H1 (cell line): Measurements from ENCODE around the gene CDC42EP4. TPM values are rescaled to one million over a fixed set of nuclear protein-coding genes. Genes with fewer than 3 reads are reported as not detected.

Source experiments
- CTCF ChIA-PET: fragments of 300-600 bp; sonication (Branson Sonifier 250); formaldehyde crosslinking; loops from one replicate; lab custom pipeline; 2021; ENCODE audit not compliant: partially characterized antibody; lab: Charles Lee
- POLR2A ChIA-PET: fragments of 300-600 bp; sonication (Branson Sonifier 250); formaldehyde crosslinking; loops from one replicate; lab custom pipeline; 2021; ENCODE audit warnings: inconsistent platforms; ENCODE audit not compliant: partially characterized antibody; lab: Charles Lee
- DNase-seq, 2 experiments: peaks; one replicate each; pipeline versions ENCODE4 v3.0.0 to v3.0.0-alpha.2; 2010 to 2022; ENCODE audit warnings: low spot score in 2 of 2, low read depth in 1 of 2, mixed read lengths in 1 of 2
- FAIRE-seq: peaks from 2 replicates; lab custom pipeline; 2011; peaks lifted over from hg19 to GRCh38; lab: Jason Lieb, UNC
- H2AFZ ChIP-seq: 2 replicates; pipeline ENCODE4 v1.8.1; 2012; ENCODE audit warnings: low read length, inconsistent platforms
- H2AK5ac ChIP-seq: 2 replicates; pipeline ENCODE4 v1.6.1; 2013; ENCODE audit warnings: low read depth, low read length
- H2BK120ac ChIP-seq: replicated peaks from 2 replicates; pipeline ENCODE3; 2013; ENCODE audit warnings: low read depth, low read length, inconsistent platforms
- H2BK12ac ChIP-seq: 2 replicates; pipeline ENCODE4 v1.6.1; 2013; ENCODE audit warnings: low read depth, low read length
- H2BK15ac ChIP-seq: 2 replicates; pipeline ENCODE4 v1.6.1; 2013; ENCODE audit warnings: low read length
- H2BK20ac ChIP-seq: 2 replicates; pipeline ENCODE4 v1.6.1; 2013; ENCODE audit warnings: low read length
- H2BK5ac ChIP-seq: 2 replicates; pipeline ENCODE4 v1.6.1; 2013; ENCODE audit warnings: low read depth, low read length
- H3K14ac ChIP-seq: 2 replicates; pipeline ENCODE4 v1.6.1; 2013; ENCODE audit warnings: inconsistent platforms; ENCODE audit not compliant: insufficient read length
- H3K18ac ChIP-seq: 2 replicates; pipeline ENCODE4 v1.6.1; 2013; ENCODE audit warnings: low read length; ENCODE audit errors: extremely low read depth
- H3K23ac ChIP-seq: 2 replicates; pipeline ENCODE4 v1.6.1; 2013; ENCODE audit warnings: inconsistent platforms; ENCODE audit not compliant: insufficient read length
- H3K23me2 ChIP-seq: 2 replicates; pipeline ENCODE4 v1.6.1; 2013; ENCODE audit warnings: low read depth, low read length
- H3K27ac ChIP-seq: 2 replicates; pipeline ENCODE4 v1.6.1; 2011; ENCODE audit warnings: low read depth, low read length, inconsistent platforms
- H3K27me3 ChIP-seq, 4 experiments: replicated peaks in 1 of 4; 1 replicate in 1 of 4; 2 replicates in 3 of 4; pipeline versions ENCODE4 v1.6.1 to v1.8.1; 2011 to 2013; ENCODE audit warnings: low read length in 3 of 4, mild to moderate bottlenecking in 3 of 4, inconsistent platforms in 2 of 4, mixed read lengths in 2 of 4, moderate library complexity in 1 of 4; ENCODE audit not compliant: control insufficient read depth in 3 of 4, insufficient read depth in 3 of 4; ENCODE audit errors: extremely low read depth in 1 of 4
- H3K36me3 ChIP-seq, 4 experiments: 2 replicates each; pipeline versions ENCODE4 v1.6.1 to v1.8.1; 2011 to 2013; ENCODE audit warnings: mild to moderate bottlenecking in 4 of 4, low read length in 3 of 4, moderate library complexity in 2 of 4, control low read depth in 1 of 4, inconsistent platforms in 1 of 4; ENCODE audit not compliant: insufficient read depth in 4 of 4, control insufficient read depth in 2 of 4
- H3K4ac ChIP-seq: replicated peaks from 2 replicates; pipeline ENCODE3; 2013; ENCODE audit warnings: low read length, low read depth, mixed read lengths, inconsistent platforms; ENCODE audit not compliant: insufficient read length
- H3K4me1 ChIP-seq, 4 experiments: replicated peaks in 1 of 4; 1 replicate in 1 of 4; 2 replicates in 3 of 4; pipeline versions ENCODE4 v1.6.1 to v1.8.1; 2011 to 2013; ENCODE audit warnings: low read length in 3 of 4, inconsistent platforms in 2 of 4, mixed read lengths in 1 of 4; ENCODE audit not compliant: insufficient read depth in 4 of 4, control insufficient read depth in 3 of 4
- H3K4me2 ChIP-seq, 2 experiments: 2 replicates each; pipeline versions ENCODE4 v1.6.1 to v1.8.1; 2011 to 2013; ENCODE audit warnings: low read depth in 2 of 2, low read length in 2 of 2, control low read depth in 1 of 2, inconsistent platforms in 1 of 2, mild to moderate bottlenecking in 1 of 2; ENCODE audit not compliant: insufficient read depth in 1 of 2
- H3K4me3 ChIP-seq, 4 experiments: fragments of 200-600, 300-600 bp in 1 of 4; sonication (generic), shearing (Covaris generic), sonication (Bioruptor Twin) in 1 of 4; 2 replicates each; pipeline versions ENCODE4 v1.5.1 to v1.8.1; 2011 to 2016; ENCODE audit warnings: low read length in 4 of 4, low read depth in 3 of 4, control low read depth in 2 of 4, inconsistent platforms in 2 of 4, mild to moderate bottlenecking in 2 of 4, mixed read lengths in 1 of 4, moderate library complexity in 1 of 4; ENCODE audit not compliant: insufficient read depth in 2 of 4; ENCODE audit errors: extremely low read depth in 1 of 4
- H3K56ac ChIP-seq: replicated peaks from 2 replicates; pipeline ENCODE3; 2013; ENCODE audit warnings: low read depth, mild to moderate bottlenecking, mixed read lengths, low read length, inconsistent platforms; ENCODE audit not compliant: insufficient read length
- H3K79me1 ChIP-seq: 2 replicates; pipeline ENCODE4 v1.6.1; 2013; ENCODE audit warnings: low read depth, low read length, control low read depth
- H3K79me2 ChIP-seq, 2 experiments: 2 replicates each; pipeline versions ENCODE4 v1.6.1 to v1.8.1; 2012 to 2013; ENCODE audit warnings: low read length in 2 of 2, mild to moderate bottlenecking in 2 of 2, inconsistent platforms in 1 of 2; ENCODE audit not compliant: insufficient read depth in 2 of 2, control insufficient read depth in 1 of 2
- H3K9ac ChIP-seq, 4 experiments: replicated peaks in 1 of 4; 1 replicate in 1 of 4; 2 replicates in 3 of 4; pipeline versions ENCODE4 v1.6.1 to v1.8.1; 2011 to 2013; ENCODE audit warnings: low read depth in 3 of 4, low read length in 3 of 4, control low read depth in 2 of 4, mild to moderate bottlenecking in 2 of 4, moderate library complexity in 2 of 4, inconsistent platforms in 1 of 4; ENCODE audit errors: extremely low read depth in 1 of 4
- H3K9me3 ChIP-seq, 2 experiments: 2 replicates each; pipeline versions ENCODE4 v1.6.1 to v1.8.1; 2012 to 2013; ENCODE audit warnings: mild to moderate bottlenecking in 2 of 2, moderate library complexity in 2 of 2, control low read depth in 1 of 2, inconsistent platforms in 1 of 2, low read depth in 1 of 2, low read length in 1 of 2, mixed read lengths in 1 of 2; ENCODE audit not compliant: insufficient read depth in 2 of 2
- H4K20me1 ChIP-seq, 2 experiments: replicated peaks in 1 of 2; 2 replicates each; pipeline versions ENCODE3 to v1.8.1; 2011 to 2013; ENCODE audit warnings: inconsistent platforms in 2 of 2, low read length in 2 of 2, mild to moderate bottlenecking in 1 of 2; ENCODE audit not compliant: insufficient read depth in 2 of 2, control insufficient read depth in 1 of 2
- H4K5ac ChIP-seq: 2 replicates; pipeline ENCODE4 v1.6.1; 2013; ENCODE audit warnings: low read length, low read depth, mixed read lengths, inconsistent platforms; ENCODE audit not compliant: insufficient read length
- H4K8ac ChIP-seq: 2 replicates; pipeline ENCODE4 v1.8.0; 2013; ENCODE audit warnings: mild to moderate bottlenecking, moderate library complexity, low read length, inconsistent platforms; ENCODE audit not compliant: insufficient read depth; ENCODE audit errors: extremely low read depth
- H4K91ac ChIP-seq: replicated peaks from 2 replicates; pipeline ENCODE3; 2013; ENCODE audit warnings: low read length, mixed read lengths, inconsistent platforms; ENCODE audit not compliant: insufficient read length
- ASH2L ChIP-seq: fragments of 200-600, 300-600 bp; sonication (generic); IDR thresholded peaks from one replicate; pipeline ENCODE4 v1.7.1; 2017; ENCODE audit warnings: low read length
- EGR1 ChIP-seq: IDR thresholded peaks from 2 replicates; pipeline ENCODE4 v1.6.1; 2011; ENCODE audit warnings: low read depth, low read length, borderline replicate concordance
- JUN ChIP-seq: IDR thresholded peaks from 2 replicates; pipeline ENCODE4 v1.6.1; 2011; ENCODE audit warnings: low read depth, mild to moderate bottlenecking, improper control_type of control experiment, low read length
- NRF1 ChIP-seq: IDR thresholded peaks from 2 replicates; pipeline ENCODE4 v1.6.1; 2011; ENCODE audit warnings: mild to moderate bottlenecking, low read depth, low read length, improper control_type of control experiment
- PHF8 ChIP-seq: fragments of 200-600 bp; sonication (generic); conservative IDR thresholded peaks from 2 replicates; pipeline ENCODE4 v1.7.1; 2012; ENCODE audit warnings: low read depth, mild to moderate bottlenecking, inconsistent platforms, low read length, moderate library complexity
- SRF ChIP-seq: IDR thresholded peaks from 2 replicates; pipeline ENCODE4 v1.6.1; 2011; ENCODE audit warnings: mild to moderate bottlenecking, low read depth, low read length, moderate library complexity
- TAF1 ChIP-seq: IDR thresholded peaks from 2 replicates; pipeline ENCODE4 v1.6.1; 2011; ENCODE audit warnings: mild to moderate bottlenecking, low read depth, low read length
- WGBS, 2 experiments: shearing (Covaris generic) in 1 of 2; methylation state at CpG; one replicate each; pipeline versions ENCODE4 v1.1.6 to v1.1.7; 2013 to 2015; ENCODE audit warnings: low lambda C conversion rate in 2 of 2, mixed read lengths in 2 of 2, inconsistent platforms in 1 of 2, low coverage in 1 of 2, missing lambda C conversion rate in 1 of 2; ENCODE audit not compliant: insufficient replicate concordance in 2 of 2, insufficient coverage in 1 of 2, insufficient read length in 1 of 2; ENCODE audit errors: extremely low coverage in 1 of 2, missing lambda C conversion rate in 1 of 2; 5-methylcytosine and 5-hydroxymethylcytosine counted together
- polyA plus RNA-seq, 7 experiments: library from polyadenylated mRNA; depleted of rRNA in 3 of 7; stranded (reverse) in 5 of 7; unstranded in 2 of 7; fragments of >200 nt in 5 of 7; fragments of 200-250 nt in 2 of 7; gene quantifications; 1 replicate in 5 of 7; 2 replicates in 1 of 7; 4 replicates in 1 of 7; pipeline versions ENCODE4 v1.2.1 to v1.2.3, GENCODE V29; 2011 to 2013; ENCODE audit warnings: missing spikeins in 2 of 7, mixed read lengths in 2 of 7
- total RNA-seq: library from RNA; stranded (reverse); fragmentation: NEBNext Ultra II Directional; extraction: Animal tissue kit (Norgen Biotek cat#: 25700); gene quantifications from 2 replicates; pipeline ENCODE4 v1.2.1, GENCODE V29; 2021

CDC42EP4 gene
- total and polyA plus RNA-seq, 2 of the 8 experiments (the other 6 are each of a cell fraction or from before 2014, with no cell fraction given) = 8.8 to 12.6 TPM

GRCh38 chr17:73334771-73335513 lies 23.1 kb upstream of the CDC42EP4 start:
- POLR2A ChIA-PET = no interaction called here
- no peaks in the 10 kb centered on the region for H4K20me1 ChIP-seq
- no peak overlapping the region for H3K27ac ChIP-seq
- no peak overlapping the region for H3K9ac ChIP-seq
- H2BK12ac ChIP-seq = peak overlapping the region; percentile 27; the same call in 1 of the 2 replicates
- H3K23ac ChIP-seq = no peak overlapping the region
- no peak overlapping the region for H3K14ac ChIP-seq
- H3K18ac ChIP-seq = no peak overlapping the region; the same call in 1 of the 2 replicates
- no peak overlapping the region for H3K4ac ChIP-seq
- no peaks in the 10 kb centered on the region for H3K9me3 ChIP-seq
- H3K23me2 ChIP-seq = no peaks in the 10 kb centered on the region; the same call in 1 of the 2 replicates
- H4K8ac ChIP-seq = no peak overlapping the region
- no peak overlapping the region for H3K4me2 ChIP-seq
- H3K79me2 ChIP-seq = no peaks in the 10 kb centered on the region
- no peak overlapping the region for H2BK5ac ChIP-seq
- no peaks in the 10 kb centered on the region for H3K27me3 ChIP-seq
- peak overlapping the region; percentile 54 for H4K91ac ChIP-seq
- H2BK15ac ChIP-seq = peak overlapping the region; percentile 46; the same call in 1 of the 2 replicates
- DNase-seq = no peak
- H2AFZ ChIP-seq = no peak overlapping the region
- H2AK5ac ChIP-seq = peak overlapping the region; percentile 75; the same call in 1 of the 2 replicates
- TF ChIP-seq TAF1 (no peak), ASH2L (no peak), NRF1 (no peak), SRF (no peak), PHF8 (no peak), EGR1 (no peak), JUN (no peak)
- no peaks in the 10 kb centered on the region for H3K79me1 ChIP-seq
- H4K5ac ChIP-seq = no peak overlapping the region
- no peak for FAIRE-seq
- H3K56ac ChIP-seq = no peak overlapping the region
- CTCF ChIA-PET = interaction anchor here (1.8 kb wide), 1 partner anchor 79 kb away, joined by 8 read pairs; no protein-coding TSS in a partner anchor
- H3K4me1 ChIP-seq = peaks cover 0 to 4% (median 0%) of the 10 kb centered on the region in 4 experiments; a peak in 2 of 7 replicates
- H3K4me3 ChIP-seq = no peak overlapping the region
- no peak overlapping the region for H2BK20ac ChIP-seq
- H2BK120ac ChIP-seq = no peak overlapping the region
- WGBS, 2 experiments = 81% methylated on average over 12 of the region's 12 CpGs; no CpG with 5 or more reads in 1 of the 2 experiments
- H3K36me3 ChIP-seq = no peaks in the 10 kb centered on the region; a peak in 1 of 8 replicates
